GM18868 (cell line): Measurements from ENCODE around the gene EEFSEC.

Source experiments
- ATAC-seq: cut with Tn5 transposase; IDR thresholded peaks from one replicate; pipeline ENCODE4 v1.9.1; 2021; ENCODE audit warnings: mild to moderate bottlenecking, moderate library complexity; ENCODE audit not compliant: unreplicated experiment

EEFSEC gene, protein sequence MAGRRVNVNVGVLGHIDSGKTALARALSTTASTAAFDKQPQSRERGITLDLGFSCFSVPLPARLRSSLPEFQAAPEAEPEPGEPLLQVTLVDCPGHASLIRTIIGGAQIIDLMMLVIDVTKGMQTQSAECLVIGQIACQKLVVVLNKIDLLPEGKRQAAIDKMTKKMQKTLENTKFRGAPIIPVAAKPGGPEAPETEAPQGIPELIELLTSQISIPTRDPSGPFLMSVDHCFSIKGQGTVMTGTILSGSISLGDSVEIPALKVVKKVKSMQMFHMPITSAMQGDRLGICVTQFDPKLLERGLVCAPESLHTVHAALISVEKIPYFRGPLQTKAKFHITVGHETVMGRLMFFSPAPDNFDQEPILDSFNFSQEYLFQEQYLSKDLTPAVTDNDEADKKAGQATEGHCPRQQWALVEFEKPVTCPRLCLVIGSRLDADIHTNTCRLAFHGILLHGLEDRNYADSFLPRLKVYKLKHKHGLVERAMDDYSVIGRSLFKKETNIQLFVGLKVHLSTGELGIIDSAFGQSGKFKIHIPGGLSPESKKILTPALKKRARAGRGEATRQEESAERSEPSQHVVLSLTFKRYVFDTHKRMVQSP

GRCh38 chr3:128153156-128154041 is at the start of gene EEFSEC:
TSS of gene EEFSEC (plus strand) at chr3:128153481. CDS start at chr3:128153508, 27 bp downstream.
- peak; percentile 87 for ATAC-seq

- no peak for ATAC-seq
Measured at GRCh38 chr3:128107834-128108233, 45.4 kb upstream of the EEFSEC start.

DNA sequence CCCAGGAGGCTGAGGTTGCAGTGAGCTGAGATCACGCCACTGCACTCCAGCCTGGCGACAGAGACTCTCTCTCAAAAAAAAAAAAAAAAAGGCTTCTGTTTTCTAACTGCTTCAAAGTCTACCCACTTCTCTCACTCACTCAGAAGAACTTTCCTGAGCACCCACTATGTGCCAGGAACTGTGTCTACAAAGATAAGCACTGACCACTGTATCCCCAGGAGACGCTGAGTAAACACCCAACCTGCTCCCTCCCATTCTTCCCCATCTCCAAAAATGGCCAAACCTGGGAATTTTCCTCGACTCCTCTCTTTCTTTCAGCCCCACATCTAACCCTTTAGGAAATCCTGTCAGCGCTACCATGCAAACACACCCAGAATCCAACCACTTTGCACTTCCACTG is 42.1 kb upstream of the EEFSEC start:
- no peak for ATAC-seq

GRCh38 chr3:128112357-128112968 is 40.8 kb upstream of the EEFSEC start:
- ATAC-seq = no peak

DNA sequence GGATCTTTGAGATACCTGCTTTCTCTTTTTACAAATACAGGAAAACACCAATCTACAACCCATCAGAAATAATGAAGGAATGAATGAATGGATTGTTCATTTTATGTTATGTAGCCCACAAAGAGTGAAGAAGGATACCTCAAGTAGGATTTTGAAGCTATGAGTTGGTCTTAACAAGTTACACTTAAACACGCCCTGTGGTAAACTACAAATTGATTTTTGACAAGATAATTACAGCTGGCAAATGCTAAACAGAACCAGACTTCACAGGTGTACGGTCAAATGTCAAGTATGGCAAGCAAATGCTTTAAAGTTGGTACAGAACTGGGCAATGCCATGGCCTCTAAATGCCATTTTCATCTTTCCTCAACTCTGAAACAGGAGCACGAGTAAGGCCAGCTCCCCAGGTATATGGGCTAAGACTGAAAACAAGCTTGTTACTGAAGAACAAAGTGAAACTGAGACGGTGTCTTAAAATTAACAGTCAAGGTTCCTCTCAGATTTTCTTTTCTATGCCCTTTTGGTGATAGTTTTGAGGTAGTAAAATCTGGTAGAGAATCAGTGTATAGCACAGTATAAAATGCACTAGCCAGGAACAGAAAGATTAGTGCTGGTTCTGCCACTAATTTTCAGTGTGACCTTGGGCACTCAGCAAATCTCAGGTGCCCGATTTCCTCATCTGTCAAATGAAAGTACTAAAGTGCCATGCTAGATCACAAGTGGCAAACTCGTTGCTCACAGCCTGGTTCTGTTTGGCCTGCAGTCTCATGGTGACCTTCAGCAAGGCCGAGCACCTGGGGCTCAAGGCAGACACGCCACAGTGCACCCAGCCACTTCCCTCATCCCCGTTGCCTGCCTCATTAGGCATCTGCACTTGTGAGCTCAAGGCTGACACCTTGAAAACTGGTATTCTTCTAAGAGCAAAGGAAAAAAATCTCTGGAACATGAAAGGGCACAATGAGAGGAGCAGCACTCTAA is 39.2 kb upstream of the EEFSEC start:
- no peak for ATAC-seq

DNA sequence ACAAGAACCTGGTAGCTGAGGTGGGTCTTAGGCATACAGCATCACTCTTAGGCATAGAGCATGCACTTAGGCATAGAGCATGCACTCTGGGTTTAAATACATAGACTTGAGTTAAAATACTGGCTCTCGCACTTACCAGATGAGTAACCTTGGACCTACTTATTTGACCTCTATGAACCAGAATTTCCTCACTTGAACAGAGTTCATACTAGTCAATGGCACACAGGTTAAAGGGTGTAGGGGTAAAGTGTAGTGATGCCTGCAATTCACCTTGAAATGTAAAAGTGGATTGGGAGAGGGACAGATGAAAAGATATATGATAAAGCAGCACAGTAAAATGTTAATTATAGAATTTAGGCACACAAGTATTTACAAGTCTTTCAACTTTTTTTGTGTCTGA is 31.3 kb upstream of the EEFSEC start:
- no peak for ATAC-seq

DNA sequence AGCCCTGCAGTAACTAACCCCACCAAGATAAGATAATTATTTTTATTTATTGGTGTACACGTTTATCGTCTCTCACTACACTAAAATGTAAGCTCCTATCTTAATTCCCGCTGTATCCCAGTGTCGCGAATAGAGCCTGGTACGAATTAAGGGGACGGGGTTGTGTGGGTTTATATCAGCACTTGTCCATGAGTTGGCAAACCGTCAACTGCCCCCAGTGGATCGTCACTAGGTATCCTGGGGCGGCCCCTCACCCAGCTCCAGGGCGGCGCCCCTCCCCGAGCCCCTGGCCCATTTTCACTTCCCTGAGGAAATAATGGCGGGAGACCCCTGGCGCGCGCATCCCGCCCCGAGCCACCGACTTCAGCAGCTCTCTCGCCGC is 30.1 kb upstream of the EEFSEC start:
- ATAC-seq = no peak

- ATAC-seq = peak; percentile 99
Measured at GRCh38 chr3:128123538-128124368, 29.5 kb upstream of the EEFSEC start, which contains the start of gene RUVBL1. TSS of gene RUVBL1 (minus strand) at chr3:128123812. CDS start at chr3:128123724, 88 bp downstream.

DNA sequence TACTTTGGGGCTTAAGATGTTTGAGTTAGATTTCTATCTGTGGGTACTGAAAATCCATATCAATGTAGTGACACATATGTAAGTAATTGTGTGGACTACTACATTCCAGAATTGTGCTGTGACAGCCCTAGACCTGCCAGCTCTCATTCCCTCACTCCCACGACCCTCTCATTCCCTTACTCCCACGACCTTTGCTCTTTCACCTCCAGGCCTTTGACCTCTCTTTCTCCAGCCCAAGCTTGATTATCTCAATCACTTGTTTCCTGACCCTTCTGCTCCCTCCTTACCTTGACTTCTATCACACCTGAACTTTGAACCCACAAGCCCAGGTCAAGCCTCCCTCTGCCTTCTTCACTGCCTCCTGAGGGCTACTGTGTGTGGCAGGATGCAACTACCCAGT is 26.0 kb upstream of the EEFSEC start:
- no peak for ATAC-seq

DNA sequence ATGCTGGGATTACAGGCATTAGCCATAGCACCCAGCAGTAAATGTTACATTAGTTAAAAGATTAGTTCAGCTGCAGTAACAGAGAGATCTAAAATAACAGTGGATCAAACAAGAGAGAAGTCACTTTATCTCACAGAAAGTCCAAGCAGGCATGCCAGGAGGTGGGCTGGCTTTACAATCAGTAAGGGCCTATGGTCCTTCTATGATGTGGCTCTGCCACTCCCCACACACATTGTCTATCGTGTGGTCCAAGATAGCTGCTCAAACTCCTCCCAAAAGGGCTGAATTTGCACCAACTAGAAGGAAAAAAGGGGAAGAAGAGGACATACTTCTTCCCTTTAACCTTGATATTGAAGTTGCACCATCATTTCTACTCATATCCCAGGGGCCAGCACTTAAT is 25.0 kb upstream of the EEFSEC start:
- no peak for ATAC-seq

DNA sequence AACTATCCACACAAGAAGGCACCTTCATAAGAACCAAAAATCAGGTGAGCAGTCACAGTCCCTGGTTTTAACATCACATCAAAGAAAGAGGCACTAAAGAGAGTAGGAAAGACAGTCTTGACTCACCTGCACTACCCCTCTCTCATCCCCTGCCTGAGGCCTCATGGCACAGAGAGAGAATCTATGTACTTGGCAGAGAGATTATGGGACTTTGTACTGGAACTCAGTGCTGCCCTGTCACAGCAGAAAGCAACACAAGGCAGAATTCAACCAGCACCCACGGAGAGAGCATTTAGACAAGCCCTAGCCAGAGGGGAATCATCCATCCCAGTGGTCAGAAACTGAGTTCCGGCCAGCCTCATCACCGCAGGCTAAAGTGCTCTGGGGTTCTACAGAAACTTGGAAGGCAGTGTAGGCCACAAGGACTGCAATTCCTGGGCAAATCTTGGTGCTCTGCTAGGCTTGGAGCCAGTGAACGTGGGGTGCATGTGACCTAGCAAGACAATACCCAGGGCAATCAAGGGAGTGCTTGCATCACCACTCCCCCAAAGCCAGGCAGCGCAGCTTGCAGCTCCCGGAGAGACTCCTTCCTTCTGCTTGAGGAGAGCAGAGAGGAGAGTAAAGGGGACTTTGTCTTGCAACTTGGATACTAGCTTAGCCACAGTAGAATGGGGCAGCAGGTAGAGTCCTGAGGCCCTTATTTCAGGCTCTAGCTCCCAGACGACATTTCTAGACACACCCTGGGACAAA is 21.2 kb upstream of the EEFSEC start:
- ATAC-seq = no peak

DNA sequence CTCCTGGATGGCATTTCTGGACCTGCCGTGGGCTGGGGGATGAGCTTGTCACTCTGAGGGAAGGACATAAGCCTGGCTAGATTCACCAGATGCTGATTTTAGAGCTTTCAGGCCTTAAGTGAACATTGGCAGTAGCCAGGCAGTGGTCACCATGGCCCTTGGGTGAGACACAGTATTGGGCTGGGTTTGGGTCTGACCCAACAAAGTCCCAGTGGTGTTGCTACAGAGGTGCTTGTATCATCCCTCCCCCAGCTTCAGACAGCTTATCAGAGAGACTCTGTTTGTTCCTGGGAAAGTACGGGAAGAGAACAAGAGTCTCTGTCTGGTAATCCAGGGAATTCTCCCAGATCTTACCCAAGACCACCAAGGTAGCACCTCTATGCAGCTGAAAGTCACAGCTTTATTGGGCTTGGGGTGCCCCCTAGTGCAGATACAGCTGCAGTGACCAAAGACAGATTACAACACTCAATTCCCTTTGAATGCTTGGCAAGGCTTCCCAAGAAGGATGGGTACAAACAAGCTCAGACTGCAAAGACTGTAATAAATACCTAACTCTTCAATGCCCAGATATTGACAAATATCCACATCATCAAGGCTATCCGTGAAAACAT is 19.9 kb upstream of the EEFSEC start:
- no peak for ATAC-seq

GRCh38 chr3:128143496-128143895 is 9.8 kb upstream of the EEFSEC start:
- ATAC-seq = no peak

DNA sequence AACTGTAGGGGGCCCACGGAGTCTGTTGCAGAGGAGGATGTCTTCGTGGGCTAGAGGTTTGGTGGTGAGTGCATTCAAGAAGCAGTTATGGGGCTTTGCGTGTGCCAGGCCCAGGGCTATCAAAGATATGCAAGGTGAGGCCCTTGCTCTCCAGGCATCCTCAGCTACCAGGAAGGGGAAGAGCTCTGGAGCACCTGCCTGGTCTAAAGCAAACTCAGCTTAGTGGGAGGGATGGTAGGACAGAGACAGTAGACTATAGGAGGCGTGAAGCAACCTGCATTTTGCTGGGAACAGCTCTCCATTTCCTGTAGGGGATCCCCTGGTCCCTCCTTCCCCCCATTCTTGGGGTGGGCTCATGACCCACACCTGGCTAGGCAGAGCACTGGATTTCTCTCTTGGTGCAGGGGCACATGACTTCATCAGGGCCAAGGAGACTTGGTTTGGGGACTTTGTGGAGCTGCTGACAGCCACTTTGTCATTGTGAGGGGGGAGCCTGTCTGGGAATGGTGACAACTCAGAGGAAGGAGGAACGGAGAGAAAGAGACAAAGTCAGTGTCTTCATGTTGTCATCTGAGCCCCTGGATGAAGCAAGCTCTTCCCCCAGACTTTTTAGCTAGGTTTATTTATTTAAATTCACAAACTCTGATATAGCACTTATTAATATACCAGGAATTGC is 8.6 kb upstream of the EEFSEC start:
- ATAC-seq = no peak

GRCh38 chr3:128145279-128145678 is 8.0 kb upstream of the EEFSEC start:
- ATAC-seq = no peak

DNA sequence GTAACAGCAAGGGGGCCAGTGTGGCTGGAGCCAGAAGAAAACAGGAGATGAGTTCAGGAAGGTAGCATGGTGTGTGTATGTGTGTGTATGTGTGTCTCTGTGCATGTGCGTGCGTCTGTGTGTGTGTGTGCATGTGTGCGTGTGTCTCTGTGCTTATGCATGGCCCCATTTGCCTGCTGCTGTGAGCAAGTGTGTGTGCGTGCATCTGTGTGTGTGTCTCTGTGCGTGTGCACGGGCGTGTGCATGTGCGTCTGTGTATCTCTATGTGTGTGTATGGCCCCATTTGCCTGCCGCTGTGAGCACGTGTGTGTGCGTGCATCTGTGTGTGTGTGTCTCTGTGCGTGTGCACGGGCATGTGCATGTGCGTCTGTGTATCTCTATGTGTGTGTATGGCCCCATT is 7.1 kb upstream of the EEFSEC start:
- ATAC-seq = no peak

- ATAC-seq = no peak
Measured at GRCh38 chr3:128149650-128150049, 3.6 kb upstream of the EEFSEC start.
